Liver (tissue), 9 donors: ENCODE results near the gene PPARD. TPM values are rescaled to one million over a fixed set of nuclear protein-coding genes. Genes with fewer than 3 reads are reported as not detected.
"Not testable (repeated sequence)": the region's sequence is repeated elsewhere in the genome, so short reads cannot be mapped to it uniquely, and the experiment has no call there.

ENCODE experiments used
- DNase-seq: peaks from one replicate; pipeline ENCODE4 v3.0.0-alpha.2; 2017; ENCODE audit warnings: low spot score
- H3K27ac ChIP-seq, 2 donors: one replicate each; pipeline ENCODE4 v1.7.0; 2013; ENCODE audit warnings: inconsistent platforms in 2 of 2, low read length in 2 of 2, control low read depth in 1 of 2, low read depth in 1 of 2, mild to moderate bottlenecking in 1 of 2
- H3K27me3 ChIP-seq, 4 donors: one replicate each; pipeline versions ENCODE4 v1.6.1 to v1.7.0; 2013; ENCODE audit warnings: low read length in 3 of 4, inconsistent platforms in 1 of 4, mild to moderate bottlenecking in 1 of 4, moderate library complexity in 1 of 4; ENCODE audit not compliant: control insufficient read depth in 4 of 4, insufficient read depth in 4 of 4
- H3K36me3 ChIP-seq, 4 donors: one replicate each; pipeline versions ENCODE4 v1.6.1 to v1.7.0; 2013; ENCODE audit warnings: low read length in 3 of 4, mild to moderate bottlenecking in 3 of 4, low read depth in 1 of 4, moderate library complexity in 1 of 4; ENCODE audit not compliant: control insufficient read depth in 4 of 4, insufficient read depth in 3 of 4
- H3K4me1 ChIP-seq, 4 donors: one replicate each; pipeline versions ENCODE4 v1.6.1 to v1.7.0; 2013; ENCODE audit warnings: low read length in 3 of 4, mild to moderate bottlenecking in 3 of 4, moderate library complexity in 1 of 4; ENCODE audit not compliant: control insufficient read depth in 4 of 4, insufficient read depth in 4 of 4
- H3K4me3 ChIP-seq, 3 donors: one replicate each; pipeline versions ENCODE4 v1.6.1 to v1.7.0; 2013; ENCODE audit warnings: low read length in 3 of 3, control low read depth in 1 of 3, low read depth in 1 of 3, mild to moderate bottlenecking in 1 of 3
- H3K9ac ChIP-seq, 2 donors: one replicate each; pipeline ENCODE4 v1.7.0; 2013; ENCODE audit warnings: low read length in 2 of 2, mild to moderate bottlenecking in 2 of 2, moderate library complexity in 2 of 2, control low read depth in 1 of 2, low read depth in 1 of 2
- H3K9me3 ChIP-seq, 4 donors: one replicate each; pipeline versions ENCODE4 v1.6.1 to v1.7.0; 2013; ENCODE audit warnings: low read length in 3 of 4; ENCODE audit not compliant: control insufficient read depth in 4 of 4
- FOXA1 ChIP-seq: IDR thresholded peaks from 2 replicates; pipeline ENCODE4 v1.6.1; 2016; ENCODE audit warnings: antibody characterized with exemption
- FOXA2 ChIP-seq: IDR thresholded peaks from 2 replicates; pipeline ENCODE4 v1.6.1; 2016; ENCODE audit warnings: antibody characterized with exemption
- GABPA ChIP-seq, 2 donors: IDR thresholded peaks in 1 of 2; conservative IDR thresholded peaks in 1 of 2; 2 replicates each; pipeline ENCODE4 v1.6.1; 2016; ENCODE audit warnings: antibody characterized with exemption in 2 of 2, mild to moderate bottlenecking in 1 of 2, moderate library complexity in 1 of 2
- HNF4A ChIP-seq, 2 donors: conservative IDR thresholded peaks; 2 replicates each; pipeline ENCODE4 v1.6.1; 2016; ENCODE audit warnings: antibody characterized with exemption in 2 of 2, mild to moderate bottlenecking in 2 of 2
- HNF4G ChIP-seq: IDR thresholded peaks from 2 replicates; pipeline ENCODE4 v1.6.1; 2016; ENCODE audit warnings: antibody characterized with exemption
- JUND ChIP-seq, 2 donors: IDR thresholded peaks; 2 replicates each; pipeline ENCODE4 v1.6.1; 2016; ENCODE audit warnings: antibody characterized with exemption in 2 of 2
- NR2F2 ChIP-seq: IDR thresholded peaks from 2 replicates; pipeline ENCODE4 v1.6.1; 2016; ENCODE audit warnings: antibody characterized with exemption
- RAD21 ChIP-seq, 2 donors: IDR thresholded peaks; 2 replicates each; pipeline ENCODE4 v1.6.1; 2016; ENCODE audit warnings: antibody characterized with exemption in 2 of 2, mild to moderate bottlenecking in 2 of 2
- RXRA ChIP-seq, 2 donors: IDR thresholded peaks; 2 replicates each; pipeline ENCODE4 v1.6.1; 2017 to 2018; ENCODE audit warnings: antibody characterized with exemption in 2 of 2, mild to moderate bottlenecking in 1 of 2
- SP1 ChIP-seq: IDR thresholded peaks from 2 replicates; pipeline ENCODE4 v1.6.1; 2018; ENCODE audit warnings: antibody characterized with exemption, mild to moderate bottlenecking
- YY1 ChIP-seq: IDR thresholded peaks from 2 replicates; pipeline ENCODE4 v1.6.1; 2016; ENCODE audit warnings: antibody characterized with exemption, mild to moderate bottlenecking
- WGBS: extraction: QIAGEN DNeasy Blood & Tissue Kit; methylation state at CpG from one replicate; pipeline ENCODE4 v1.1.7; 2013; 5-methylcytosine and 5-hydroxymethylcytosine counted together
- polyA plus RNA-seq, 2 donors: library from polyadenylated mRNA; stranded (reverse) in 1 of 2; unstranded in 1 of 2; fragments of 200-250 nt in 1 of 2; fragments of >200 nt in 1 of 2; fragmentation: Nextera tagmentation in 1 of 2; extraction: Ambion mirVana in 1 of 2; gene quantifications; one replicate each; pipeline versions ENCODE4 v1.2.1 to v1.2.3, GENCODE V29; 2013 to 2015
- total RNA-seq, 2 donors: library from RNA; depleted of rRNA; stranded (reverse); fragments of >200 nt; gene quantifications; one replicate each; pipeline ENCODE4 v1.2.3, GENCODE V29; 2014
- TF ChIP-seq, protein P1 (sequence below): fragments of 150-350 bp; IDR thresholded peaks from 2 replicates; pipeline ENCODE4 v1.5.1; 2017; ENCODE audit warnings: improper control_type of control experiment, low read depth, low read length; ENCODE audit not compliant: missing input control
- TF ChIP-seq, protein P2 (sequence below): IDR thresholded peaks from 2 replicates; pipeline ENCODE4 v1.6.1; 2016; ENCODE audit warnings: antibody characterized with exemption
- TF ChIP-seq, protein P3 (sequence below): IDR thresholded peaks from 2 replicates; pipeline ENCODE4 v1.6.1; 2016; ENCODE audit warnings: antibody characterized with exemption
- TF ChIP-seq, protein P4 (sequence below): IDR thresholded peaks from 2 replicates; pipeline ENCODE4 v1.6.1; 2016; ENCODE audit warnings: antibody characterized with exemption
- donor health status: healthy.
- donor health status: healthy.
- donor health status: healthy.
- donor health status: healthy.
- donor health status: healthy.

The PPARD gene
- total and polyA plus RNA-seq, 4 donors, result 2.1 to 7.8 (median 5.1) TPM

DNA sequence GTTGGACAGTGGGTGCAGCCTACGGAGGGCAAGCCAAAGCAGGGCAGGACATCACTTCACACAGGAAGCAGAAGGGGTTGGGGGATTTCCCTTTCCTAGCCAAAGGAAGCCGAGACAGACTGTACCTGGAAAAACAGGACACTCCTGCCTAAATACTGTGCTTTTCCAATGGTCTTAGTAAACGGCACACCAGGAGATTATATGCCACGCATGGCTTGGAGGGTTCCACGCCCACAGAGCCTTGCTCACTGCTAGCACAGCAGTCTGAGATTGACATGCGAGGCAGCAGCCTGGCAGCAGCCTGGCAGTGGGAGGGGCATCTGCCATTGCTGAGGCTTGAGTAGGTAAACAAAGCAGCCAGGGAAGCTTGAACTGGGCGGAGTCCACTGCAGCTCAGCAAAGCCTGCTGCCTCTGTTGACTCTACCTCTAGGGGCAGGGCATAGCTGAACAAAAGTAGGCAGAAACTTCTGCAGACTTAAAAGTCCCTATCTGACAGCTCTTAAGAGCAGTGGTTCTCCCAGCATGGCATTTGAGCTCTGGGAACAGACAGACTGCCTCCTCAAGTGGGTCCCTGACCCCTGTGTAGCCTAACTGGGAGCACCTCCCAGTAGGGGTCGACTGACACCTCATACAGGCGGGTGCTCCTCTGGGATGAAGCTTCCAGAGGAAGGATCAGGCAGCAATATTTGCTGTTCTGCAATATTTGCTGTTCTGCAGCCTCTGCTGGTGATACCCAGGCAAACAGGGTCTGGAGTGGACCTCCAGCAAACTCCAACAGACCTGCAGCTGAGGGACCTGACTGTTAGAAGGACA, 10.1 kb upstream of the PPARD start:
- H3K27ac ChIP-seq, H3K27me3 ChIP-seq, DNase-seq, H3K36me3 ChIP-seq, H3K4me1 ChIP-seq, H3K4me3 ChIP-seq, H3K9me3 ChIP-seq, H3K9ac ChIP-seq: not testable (repeated sequence)
- WGBS, result 35% methylated on average over 9 of the region's 9 CpGs
- TF ChIP-seq, protein P1, sequence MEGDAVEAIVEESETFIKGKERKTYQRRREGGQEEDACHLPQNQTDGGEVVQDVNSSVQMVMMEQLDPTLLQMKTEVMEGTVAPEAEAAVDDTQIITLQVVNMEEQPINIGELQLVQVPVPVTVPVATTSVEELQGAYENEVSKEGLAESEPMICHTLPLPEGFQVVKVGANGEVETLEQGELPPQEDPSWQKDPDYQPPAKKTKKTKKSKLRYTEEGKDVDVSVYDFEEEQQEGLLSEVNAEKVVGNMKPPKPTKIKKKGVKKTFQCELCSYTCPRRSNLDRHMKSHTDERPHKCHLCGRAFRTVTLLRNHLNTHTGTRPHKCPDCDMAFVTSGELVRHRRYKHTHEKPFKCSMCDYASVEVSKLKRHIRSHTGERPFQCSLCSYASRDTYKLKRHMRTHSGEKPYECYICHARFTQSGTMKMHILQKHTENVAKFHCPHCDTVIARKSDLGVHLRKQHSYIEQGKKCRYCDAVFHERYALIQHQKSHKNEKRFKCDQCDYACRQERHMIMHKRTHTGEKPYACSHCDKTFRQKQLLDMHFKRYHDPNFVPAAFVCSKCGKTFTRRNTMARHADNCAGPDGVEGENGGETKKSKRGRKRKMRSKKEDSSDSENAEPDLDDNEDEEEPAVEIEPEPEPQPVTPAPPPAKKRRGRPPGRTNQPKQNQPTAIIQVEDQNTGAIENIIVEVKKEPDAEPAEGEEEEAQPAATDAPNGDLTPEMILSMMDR, result peak; percentile 11
- TF ChIP-seq JUND (IDR thresholded peaks at IDR 0.05), result peak in 1 of 2 donors; percentile 34
- peak; percentile 82 for TF ChIP-seq FOXA1
- TF ChIP-seq RAD21 (IDR thresholded peaks at IDR 0.05), result peak; percentile 34 to 60
- peak; percentile 47 to 69 for TF ChIP-seq RXRA (IDR thresholded peaks at IDR 0.05)
- TF ChIP-seq HNF4A (conservative IDR thresholded peaks at IDR 0.05), result peak; percentile 73 to 74
- peak; percentile 83 for TF ChIP-seq SP1
- peak; percentile 81 for TF ChIP-seq YY1
- TF ChIP-seq FOXA2, result peak; percentile 92

DNA sequence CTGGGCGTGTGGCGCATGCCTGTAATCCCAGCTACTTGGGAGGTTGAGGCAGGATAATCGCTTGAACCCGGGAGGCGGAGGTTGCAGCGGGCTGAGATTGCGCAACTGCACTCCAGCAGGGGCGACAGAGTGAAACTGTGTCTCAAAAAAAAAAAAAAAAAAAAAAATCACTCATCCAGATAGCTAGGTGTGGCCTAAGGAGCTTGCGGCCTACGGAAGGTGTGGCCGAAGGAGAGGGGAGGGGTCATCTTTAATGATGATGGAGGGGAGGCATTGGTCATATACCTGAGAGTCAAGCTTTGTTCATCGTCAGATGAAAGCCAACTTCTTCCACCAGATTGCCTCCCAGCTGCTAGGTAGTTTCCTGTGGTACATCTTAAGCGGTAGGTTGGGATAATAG, 801 bp upstream of the PPARD start:
- no peak for DNase-seq
- 83% methylated on average over 13 of the region's 13 CpGs for WGBS
- no peak overlapping the region for H3K27ac ChIP-seq

More for the DNA sequence above, 801 bp upstream of the PPARD start:
- peaks cover 0 to 4% (median 0%) of the 10 kb centered on the region in 4 donors for H3K36me3 ChIP-seq
- H3K27me3 ChIP-seq, result no peaks in the 10 kb centered on the region
- H3K4me1 ChIP-seq, result peaks cover 0 to 26% (median 22%) of the 10 kb centered on the region in 4 donors
- H3K9me3 ChIP-seq, result no peaks in the 10 kb centered on the region
- H3K9ac ChIP-seq, result no peak overlapping the region
- no peak overlapping the region for H3K4me3 ChIP-seq
- TF ChIP-seq, protein P2, sequence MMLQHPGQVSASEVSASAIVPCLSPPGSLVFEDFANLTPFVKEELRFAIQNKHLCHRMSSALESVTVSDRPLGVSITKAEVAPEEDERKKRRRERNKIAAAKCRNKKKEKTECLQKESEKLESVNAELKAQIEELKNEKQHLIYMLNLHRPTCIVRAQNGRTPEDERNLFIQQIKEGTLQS, result no peak
- no peak for TF ChIP-seq HNF4A (conservative IDR thresholded peaks at IDR 0.05)
- no peak for TF ChIP-seq RAD21 (IDR thresholded peaks at IDR 0.05)
- TF ChIP-seq HNF4G, result no peak
- no peak for TF ChIP-seq JUND (IDR thresholded peaks at IDR 0.05)
- TF ChIP-seq NR2F2, result no peak
- TF ChIP-seq RXRA (IDR thresholded peaks at IDR 0.05), result no peak
- TF ChIP-seq FOXA1, result no peak
- TF ChIP-seq YY1, result no peak
- TF ChIP-seq, protein P3, sequence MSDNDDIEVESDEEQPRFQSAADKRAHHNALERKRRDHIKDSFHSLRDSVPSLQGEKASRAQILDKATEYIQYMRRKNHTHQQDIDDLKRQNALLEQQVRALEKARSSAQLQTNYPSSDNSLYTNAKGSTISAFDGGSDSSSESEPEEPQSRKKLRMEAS, result no peak
- TF ChIP-seq, protein P1, result no peak
- no peak for TF ChIP-seq SP1
- no peak for TF ChIP-seq GABPA (IDR thresholded peaks at IDR 0.05 in 1 of 2, conservative IDR thresholded peaks at IDR 0.05 in 1 of 2)
- TF ChIP-seq, protein P4, sequence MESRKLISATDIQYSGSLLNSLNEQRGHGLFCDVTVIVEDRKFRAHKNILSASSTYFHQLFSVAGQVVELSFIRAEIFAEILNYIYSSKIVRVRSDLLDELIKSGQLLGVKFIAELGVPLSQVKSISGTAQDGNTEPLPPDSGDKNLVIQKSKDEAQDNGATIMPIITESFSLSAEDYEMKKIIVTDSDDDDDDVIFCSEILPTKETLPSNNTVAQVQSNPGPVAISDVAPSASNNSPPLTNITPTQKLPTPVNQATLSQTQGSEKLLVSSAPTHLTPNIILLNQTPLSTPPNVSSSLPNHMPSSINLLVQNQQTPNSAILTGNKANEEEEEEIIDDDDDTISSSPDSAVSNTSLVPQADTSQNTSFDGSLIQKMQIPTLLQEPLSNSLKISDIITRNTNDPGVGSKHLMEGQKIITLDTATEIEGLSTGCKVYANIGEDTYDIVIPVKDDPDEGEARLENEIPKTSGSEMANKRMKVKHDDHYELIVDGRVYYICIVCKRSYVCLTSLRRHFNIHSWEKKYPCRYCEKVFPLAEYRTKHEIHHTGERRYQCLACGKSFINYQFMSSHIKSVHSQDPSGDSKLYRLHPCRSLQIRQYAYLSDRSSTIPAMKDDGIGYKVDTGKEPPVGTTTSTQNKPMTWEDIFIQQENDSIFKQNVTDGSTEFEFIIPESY, result no peak
